ENCODE results near the gene LRRC2. TPM values are rescaled to one million over a fixed set of nuclear protein-coding genes. Genes with fewer than 3 reads are reported as not detected.
A peak's percentile ranks its signal among the peaks of the same experiment; 100 is the strongest.
"Not testable (repeated sequence)": the region's sequence is repeated elsewhere in the genome, so short reads cannot be mapped to it uniquely, and the experiment has no call there.

LRRC2 gene
- total RNA-seq, 4 donors from 2014 or later, result 1.0 to 3.5 (median 3.3) TPM

GRCh38 chr3:46500656-46501635 is 65.2 kb downstream of the LRRC2 start:
- intact Hi-C loops (cut with DNase I; ENCODE audit: low total_unique reads), result no loop called here
- 69 to 79% methylated on average over 5 of the region's 5 CpGs for WGBS, 2 donors
- TF ChIP-seq, protein P1, sequence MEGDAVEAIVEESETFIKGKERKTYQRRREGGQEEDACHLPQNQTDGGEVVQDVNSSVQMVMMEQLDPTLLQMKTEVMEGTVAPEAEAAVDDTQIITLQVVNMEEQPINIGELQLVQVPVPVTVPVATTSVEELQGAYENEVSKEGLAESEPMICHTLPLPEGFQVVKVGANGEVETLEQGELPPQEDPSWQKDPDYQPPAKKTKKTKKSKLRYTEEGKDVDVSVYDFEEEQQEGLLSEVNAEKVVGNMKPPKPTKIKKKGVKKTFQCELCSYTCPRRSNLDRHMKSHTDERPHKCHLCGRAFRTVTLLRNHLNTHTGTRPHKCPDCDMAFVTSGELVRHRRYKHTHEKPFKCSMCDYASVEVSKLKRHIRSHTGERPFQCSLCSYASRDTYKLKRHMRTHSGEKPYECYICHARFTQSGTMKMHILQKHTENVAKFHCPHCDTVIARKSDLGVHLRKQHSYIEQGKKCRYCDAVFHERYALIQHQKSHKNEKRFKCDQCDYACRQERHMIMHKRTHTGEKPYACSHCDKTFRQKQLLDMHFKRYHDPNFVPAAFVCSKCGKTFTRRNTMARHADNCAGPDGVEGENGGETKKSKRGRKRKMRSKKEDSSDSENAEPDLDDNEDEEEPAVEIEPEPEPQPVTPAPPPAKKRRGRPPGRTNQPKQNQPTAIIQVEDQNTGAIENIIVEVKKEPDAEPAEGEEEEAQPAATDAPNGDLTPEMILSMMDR (IDR thresholded peaks at IDR 0.05), result no peak
- TF ChIP-seq POLR2A (IDR thresholded peaks at IDR 0.05), result no peak
- DNase-seq (ENCODE audit: low spot score in 2 of 2), result peak in 1 of 2 donors; percentile 13
- no peak overlapping the region for H3K4me3 ChIP-seq (ENCODE audit: low read depth, poor library complexity, severe bottlenecking)

GRCh38 chr3:46498916-46499519 is 67.1 kb downstream of the LRRC2 start:
- intact Hi-C loops (cut with DNase I; ENCODE audit: low total_unique reads), result no loop called here
- WGBS, 2 donors, result 85 to 87% methylated on average over 6 of the region's 6 CpGs
- DNase-seq (ENCODE audit: low spot score in 2 of 2), result no peak
- TF ChIP-seq POLR2A (IDR thresholded peaks at IDR 0.05), result no peak
- TF ChIP-seq, protein P1 (IDR thresholded peaks at IDR 0.05), result no peak
- H3K4me3 ChIP-seq (ENCODE audit: low read depth, poor library complexity, severe bottlenecking), result no peak overlapping the region

GRCh38 chr3:46497556-46498265 is 68.4 kb downstream of the LRRC2 start, which contains the start of gene RTP3:
Gene RTP3, plus strand, starts transcription at chr3:46497976. Its CDS starts 87 bp downstream, at chr3:46498063.
- WGBS, 2 donors, result 75 to 79% methylated on average over 8 to 9 of the region's 9 CpGs
- intact Hi-C loops (cut with DNase I; ENCODE audit: low total_unique reads), result no loop called here
- TF ChIP-seq, protein P1 (IDR thresholded peaks at IDR 0.05), result no peak
- no peak for TF ChIP-seq POLR2A (IDR thresholded peaks at IDR 0.05)
- no peak within 1 kb of the TSS for H3K4me3 ChIP-seq (ENCODE audit: low read depth, poor library complexity, severe bottlenecking)
- DNase-seq (ENCODE audit: low spot score in 2 of 2), result peak in 1 of 2 donors; percentile 71

DNA sequence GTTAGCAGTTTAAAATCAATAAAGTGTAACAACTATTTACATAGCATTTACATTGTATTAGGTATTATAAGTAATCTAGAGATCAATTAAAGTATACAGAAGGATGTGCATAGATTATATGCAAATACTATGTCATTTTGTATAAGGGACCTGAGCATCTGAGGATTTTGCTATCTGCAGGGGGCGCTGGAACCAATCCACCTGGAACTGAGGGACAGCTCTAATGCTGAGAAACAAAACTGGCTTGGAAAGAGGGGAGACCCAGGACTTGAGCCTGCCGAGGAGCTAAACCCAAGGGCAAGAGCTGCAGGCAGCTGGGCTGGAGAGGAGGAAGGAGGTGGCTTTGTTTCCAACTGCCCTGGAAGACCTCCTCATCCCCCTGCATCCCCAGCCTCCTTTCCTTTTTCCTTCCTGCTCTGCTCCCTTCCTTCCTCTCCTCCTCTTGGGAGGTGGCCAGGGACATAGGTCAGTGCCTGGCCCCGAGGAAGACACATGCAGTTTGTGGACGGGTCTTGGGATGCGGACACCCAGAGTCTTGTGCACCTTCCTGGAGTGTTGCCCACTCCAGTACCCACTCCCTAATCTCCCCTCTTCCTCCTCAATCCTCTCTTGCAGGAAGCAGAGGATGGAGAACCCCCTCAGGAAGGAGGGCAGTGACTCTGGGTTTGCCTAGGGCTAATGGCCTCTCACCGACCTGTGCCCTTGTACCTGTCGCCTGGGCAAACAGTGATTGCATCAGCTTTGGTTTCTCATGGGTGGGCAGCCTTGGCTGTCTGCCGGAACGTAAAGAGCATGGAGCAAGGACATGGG is 69.2 kb downstream of the LRRC2 start:
- WGBS, 2 donors, result 72 to 78% methylated on average over 9 of the region's 9 CpGs
- H3K4me3 ChIP-seq (ENCODE audit: low read depth, poor library complexity, severe bottlenecking), result no peak overlapping the region
- peak in 1 of 2 donors; percentile 75 for DNase-seq (ENCODE audit: low spot score in 2 of 2)
- intact Hi-C loops (cut with DNase I; ENCODE audit: low total_unique reads), result no loop called here
- TF ChIP-seq, protein P1 (IDR thresholded peaks at IDR 0.05), result no peak
- no peak for TF ChIP-seq POLR2A (IDR thresholded peaks at IDR 0.05)

GRCh38 chr3:46495901-46496456 is 70.1 kb downstream of the LRRC2 start:
- no peak for TF ChIP-seq POLR2A (IDR thresholded peaks at IDR 0.05)
- TF ChIP-seq, protein P1 (IDR thresholded peaks at IDR 0.05), result no peak
- WGBS, 2 donors, result 84 to 91% methylated on average over 5 of the region's 5 CpGs

DNA sequence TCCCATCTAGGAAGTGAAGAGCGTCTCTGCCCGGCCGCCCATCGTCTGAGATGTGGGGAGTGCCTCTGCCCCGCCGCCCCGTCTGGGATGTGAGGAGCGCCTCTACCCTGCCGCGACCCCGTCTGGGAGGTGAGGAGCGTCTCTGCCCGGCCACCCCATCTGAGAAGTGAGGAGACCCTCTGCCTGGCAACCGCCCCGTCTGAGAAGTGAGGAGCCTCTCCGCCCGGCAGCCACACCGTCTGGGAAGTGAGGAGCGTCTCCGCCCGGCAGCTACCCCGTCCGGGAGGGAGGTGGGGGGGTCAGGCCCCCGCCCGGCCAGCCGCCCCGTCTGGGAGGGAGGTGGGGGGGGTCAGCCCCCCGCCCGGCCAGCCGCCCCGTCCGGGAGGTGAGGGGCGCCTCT is 71.6 kb downstream of the LRRC2 start:
- intact Hi-C loops (cut with DNase I; ENCODE audit: low total_unique reads), result not testable (repeated sequence)
- WGBS, 2 donors, result 97 to 98% methylated on average over 13 to 17 of the region's 33 CpGs

More at GRCh38 chr3:46495901-46496456, 70.1 kb downstream of the LRRC2 start:
- DNase-seq (ENCODE audit: low spot score in 2 of 2), result peak in 1 of 2 donors; percentile 29
- intact Hi-C loops (cut with DNase I; ENCODE audit: low total_unique reads), result no loop called here
- no peak overlapping the region for H3K4me3 ChIP-seq (ENCODE audit: low read depth, poor library complexity, severe bottlenecking)

More for the DNA sequence above, 71.6 kb downstream of the LRRC2 start:
- H3K4me3 ChIP-seq (ENCODE audit: low read depth, poor library complexity, severe bottlenecking), result not testable (repeated sequence)
- DNase-seq (ENCODE audit: low spot score in 2 of 2), result peak in 1 of 2 donors; percentile 29
